Measurements from ENCODE around the gene WDFY2. TPM values are rescaled to one million over a fixed set of nuclear protein-coding genes. Genes with fewer than 3 reads are reported as not detected.

WDFY2 gene
- total RNA-seq, 1 donor from 2014 or later: 6.8 TPM

- H3K27ac ChIP-seq (ENCODE audit: low read depth, low read length): no peak overlapping the region
- H3K27me3 ChIP-seq (ENCODE audit: control insufficient read depth in 3 of 3, insufficient read depth in 3 of 3, low read length in 3 of 3): no peaks in the 10 kb centered on the region
- H3K4me1 ChIP-seq (ENCODE audit: control insufficient read depth in 3 of 3, insufficient read depth in 3 of 3, low read length in 3 of 3): no peaks in the 10 kb centered on the region
- no peaks in the 10 kb centered on the region for H3K9me3 ChIP-seq (ENCODE audit: control insufficient read depth in 3 of 3, low read length in 3 of 3)
- H3K4me3 ChIP-seq (ENCODE audit: low read length in 3 of 3): no peak overlapping the region
- no peak overlapping the region for H3K9ac ChIP-seq (ENCODE audit: low read depth in 1 of 3, low read length in 3 of 3)
- H3K36me3 ChIP-seq (ENCODE audit: control insufficient read depth in 3 of 3, insufficient read depth in 3 of 3, low read length in 3 of 3): no peaks in the 10 kb centered on the region
Observed at GRCh38 chr13:51549593-51549992, 34.7 kb upstream of the WDFY2 start.

- no peak overlapping the region for H3K9ac ChIP-seq (ENCODE audit: low read depth in 1 of 3, low read length in 3 of 3)
Observed at GRCh38 chr13:51550151-51550550, 34.1 kb upstream of the WDFY2 start.

GRCh38 chr13:51551416-51551815 is 32.8 kb upstream of the WDFY2 start:
- Histone ChIP-seq H3K9me3 (ENCODE audit: control insufficient read depth in 3 of 3, low read length in 3 of 3) (no peaks in the 10 kb centered on the region), H3K36me3 (ENCODE audit: control insufficient read depth in 3 of 3, insufficient read depth in 3 of 3, low read length in 3 of 3) (no peaks in the 10 kb centered on the region), H3K27ac (ENCODE audit: low read depth, low read length) (no peak overlapping the region), H3K4me3 (ENCODE audit: low read length in 3 of 3) (no peak overlapping the region), H3K4me1 (ENCODE audit: control insufficient read depth in 3 of 3, insufficient read depth in 3 of 3, low read length in 3 of 3) (no peaks in the 10 kb centered on the region), H3K9ac (ENCODE audit: low read depth in 1 of 3, low read length in 3 of 3) (no peak overlapping the region), H3K27me3 (ENCODE audit: control insufficient read depth in 3 of 3, insufficient read depth in 3 of 3, low read length in 3 of 3) (no peaks in the 10 kb centered on the region)

More at GRCh38 chr13:51550151-51550550, 34.1 kb upstream of the WDFY2 start:
- H3K4me3 ChIP-seq (ENCODE audit: low read length in 3 of 3): no peak overlapping the region
- no peak overlapping the region for H3K27ac ChIP-seq (ENCODE audit: low read depth, low read length)
- H3K27me3 ChIP-seq (ENCODE audit: control insufficient read depth in 3 of 3, insufficient read depth in 3 of 3, low read length in 3 of 3): no peaks in the 10 kb centered on the region
- H3K36me3 ChIP-seq (ENCODE audit: control insufficient read depth in 3 of 3, insufficient read depth in 3 of 3, low read length in 3 of 3): no peaks in the 10 kb centered on the region
- H3K4me1 ChIP-seq (ENCODE audit: control insufficient read depth in 3 of 3, insufficient read depth in 3 of 3, low read length in 3 of 3): no peaks in the 10 kb centered on the region
- H3K9me3 ChIP-seq (ENCODE audit: control insufficient read depth in 3 of 3, low read length in 3 of 3): no peaks in the 10 kb centered on the region

GRCh38 chr13:51552027-51552426 is 32.2 kb upstream of the WDFY2 start:
- Histone ChIP-seq H3K4me1 (ENCODE audit: control insufficient read depth in 3 of 3, insufficient read depth in 3 of 3, low read length in 3 of 3) (no peaks in the 10 kb centered on the region), H3K9me3 (ENCODE audit: control insufficient read depth in 3 of 3, low read length in 3 of 3) (no peaks in the 10 kb centered on the region), H3K36me3 (ENCODE audit: control insufficient read depth in 3 of 3, insufficient read depth in 3 of 3, low read length in 3 of 3) (no peaks in the 10 kb centered on the region), H3K9ac (ENCODE audit: low read depth in 1 of 3, low read length in 3 of 3) (no peak overlapping the region), H3K4me3 (ENCODE audit: low read length in 3 of 3) (no peak overlapping the region), H3K27me3 (ENCODE audit: control insufficient read depth in 3 of 3, insufficient read depth in 3 of 3, low read length in 3 of 3) (peaks cover 0 to 2% (median 0%) of the 10 kb centered on the region in 3 donors), H3K27ac (ENCODE audit: low read depth, low read length) (no peak overlapping the region)

GRCh38 chr13:51553531-51553930 is 30.7 kb upstream of the WDFY2 start:
- peaks cover 0 to 2% (median 0%) of the 10 kb centered on the region in 3 donors for H3K27me3 ChIP-seq (ENCODE audit: control insufficient read depth in 3 of 3, insufficient read depth in 3 of 3, low read length in 3 of 3)
- H3K4me1 ChIP-seq (ENCODE audit: control insufficient read depth in 3 of 3, insufficient read depth in 3 of 3, low read length in 3 of 3): no peaks in the 10 kb centered on the region
- H3K36me3 ChIP-seq (ENCODE audit: control insufficient read depth in 3 of 3, insufficient read depth in 3 of 3, low read length in 3 of 3): no peaks in the 10 kb centered on the region
- no peak overlapping the region for H3K4me3 ChIP-seq (ENCODE audit: low read length in 3 of 3)
- H3K9me3 ChIP-seq (ENCODE audit: control insufficient read depth in 3 of 3, low read length in 3 of 3): no peaks in the 10 kb centered on the region
- no peak overlapping the region for H3K27ac ChIP-seq (ENCODE audit: low read depth, low read length)
- H3K9ac ChIP-seq (ENCODE audit: low read depth in 1 of 3, low read length in 3 of 3): no peak overlapping the region

- Histone ChIP-seq H3K9me3 (ENCODE audit: control insufficient read depth in 3 of 3, low read length in 3 of 3) (no peaks in the 10 kb centered on the region), H3K4me3 (ENCODE audit: low read length in 3 of 3) (no peak overlapping the region), H3K27me3 (ENCODE audit: control insufficient read depth in 3 of 3, insufficient read depth in 3 of 3, low read length in 3 of 3) (peaks cover 0 to 2% (median 0%) of the 10 kb centered on the region in 3 donors), H3K9ac (ENCODE audit: low read depth in 1 of 3, low read length in 3 of 3) (no peak overlapping the region), H3K36me3 (ENCODE audit: control insufficient read depth in 3 of 3, insufficient read depth in 3 of 3, low read length in 3 of 3) (no peaks in the 10 kb centered on the region), H3K4me1 (ENCODE audit: control insufficient read depth in 3 of 3, insufficient read depth in 3 of 3, low read length in 3 of 3) (no peaks in the 10 kb centered on the region), H3K27ac (ENCODE audit: low read depth, low read length) (no peak overlapping the region)
Observed at GRCh38 chr13:51556740-51557139, 27.5 kb upstream of the WDFY2 start.

GRCh38 chr13:51557438-51557837 is 26.8 kb upstream of the WDFY2 start:
- Histone ChIP-seq H3K4me3 (ENCODE audit: low read length in 3 of 3) (no peak overlapping the region), H3K9me3 (ENCODE audit: control insufficient read depth in 3 of 3, low read length in 3 of 3) (no peaks in the 10 kb centered on the region), H3K4me1 (ENCODE audit: control insufficient read depth in 3 of 3, insufficient read depth in 3 of 3, low read length in 3 of 3) (no peaks in the 10 kb centered on the region), H3K27me3 (ENCODE audit: control insufficient read depth in 3 of 3, insufficient read depth in 3 of 3, low read length in 3 of 3) (peaks cover 0 to 2% (median 0%) of the 10 kb centered on the region in 3 donors), H3K9ac (ENCODE audit: low read depth in 1 of 3, low read length in 3 of 3) (no peak overlapping the region), H3K36me3 (ENCODE audit: control insufficient read depth in 3 of 3, insufficient read depth in 3 of 3, low read length in 3 of 3) (no peaks in the 10 kb centered on the region), H3K27ac (ENCODE audit: low read depth, low read length) (no peak overlapping the region)

- Histone ChIP-seq H3K36me3 (ENCODE audit: control insufficient read depth in 3 of 3, insufficient read depth in 3 of 3, low read length in 3 of 3) (no peaks in the 10 kb centered on the region), H3K9ac (ENCODE audit: low read depth in 1 of 3, low read length in 3 of 3) (no peak overlapping the region), H3K27ac (ENCODE audit: low read depth, low read length) (no peak overlapping the region), H3K4me3 (ENCODE audit: low read length in 3 of 3) (no peak overlapping the region), H3K27me3 (ENCODE audit: control insufficient read depth in 3 of 3, insufficient read depth in 3 of 3, low read length in 3 of 3) (peaks cover 0 to 2% (median 0%) of the 10 kb centered on the region in 3 donors), H3K4me1 (ENCODE audit: control insufficient read depth in 3 of 3, insufficient read depth in 3 of 3, low read length in 3 of 3) (no peaks in the 10 kb centered on the region), H3K9me3 (ENCODE audit: control insufficient read depth in 3 of 3, low read length in 3 of 3) (no peaks in the 10 kb centered on the region)
Observed at GRCh38 chr13:51557875-51558612, 26.2 kb upstream of the WDFY2 start.

GRCh38 chr13:51559946-51560735 is 24.1 kb upstream of the WDFY2 start:
- Histone ChIP-seq H3K4me1 (ENCODE audit: control insufficient read depth in 3 of 3, insufficient read depth in 3 of 3, low read length in 3 of 3) (no peaks in the 10 kb centered on the region), H3K9me3 (ENCODE audit: control insufficient read depth in 3 of 3, low read length in 3 of 3) (no peaks in the 10 kb centered on the region), H3K27me3 (ENCODE audit: control insufficient read depth in 3 of 3, insufficient read depth in 3 of 3, low read length in 3 of 3) (peaks cover 0 to 2% (median 0%) of the 10 kb centered on the region in 3 donors), H3K36me3 (ENCODE audit: control insufficient read depth in 3 of 3, insufficient read depth in 3 of 3, low read length in 3 of 3) (no peaks in the 10 kb centered on the region), H3K27ac (ENCODE audit: low read depth, low read length) (no peak overlapping the region), H3K9ac (ENCODE audit: low read depth in 1 of 3, low read length in 3 of 3) (no peak overlapping the region), H3K4me3 (ENCODE audit: low read length in 3 of 3) (no peak overlapping the region)

- no peaks in the 10 kb centered on the region for H3K27me3 ChIP-seq (ENCODE audit: control insufficient read depth in 3 of 3, insufficient read depth in 3 of 3, low read length in 3 of 3)
- no peaks in the 10 kb centered on the region for H3K4me1 ChIP-seq (ENCODE audit: control insufficient read depth in 3 of 3, insufficient read depth in 3 of 3, low read length in 3 of 3)
- H3K27ac ChIP-seq (ENCODE audit: low read depth, low read length): no peak overlapping the region
Observed at GRCh38 chr13:51562011-51562671, 22.1 kb upstream of the WDFY2 start.

More at GRCh38 chr13:51562011-51562671, 22.1 kb upstream of the WDFY2 start:
- Histone ChIP-seq H3K4me3 (ENCODE audit: low read length in 3 of 3) (no peak overlapping the region), H3K9ac (ENCODE audit: low read depth in 1 of 3, low read length in 3 of 3) (no peak overlapping the region), H3K9me3 (ENCODE audit: control insufficient read depth in 3 of 3, low read length in 3 of 3) (no peaks in the 10 kb centered on the region), H3K36me3 (ENCODE audit: control insufficient read depth in 3 of 3, insufficient read depth in 3 of 3, low read length in 3 of 3) (no peaks in the 10 kb centered on the region)

Data from skeletal muscle tissue (tissue), 4 donors.